Kidney tubule cell (primary cell): ENCODE results near the gene ABRACL.
"Not testable (repeated sequence)": the region's sequence is repeated elsewhere in the genome, so short reads cannot be mapped to it uniquely, and the experiment has no call there.

Experiments used
- DNase-seq: peaks from one replicate; pipeline ENCODE4 v3.0.0-alpha.2; 2018; ENCODE audit warnings: low spot score

Gene ABRACL

GRCh38 chr6:139011980-139012379 lies 16.6 kb upstream of the ABRACL start:
- DNase-seq: no peak

DNA sequence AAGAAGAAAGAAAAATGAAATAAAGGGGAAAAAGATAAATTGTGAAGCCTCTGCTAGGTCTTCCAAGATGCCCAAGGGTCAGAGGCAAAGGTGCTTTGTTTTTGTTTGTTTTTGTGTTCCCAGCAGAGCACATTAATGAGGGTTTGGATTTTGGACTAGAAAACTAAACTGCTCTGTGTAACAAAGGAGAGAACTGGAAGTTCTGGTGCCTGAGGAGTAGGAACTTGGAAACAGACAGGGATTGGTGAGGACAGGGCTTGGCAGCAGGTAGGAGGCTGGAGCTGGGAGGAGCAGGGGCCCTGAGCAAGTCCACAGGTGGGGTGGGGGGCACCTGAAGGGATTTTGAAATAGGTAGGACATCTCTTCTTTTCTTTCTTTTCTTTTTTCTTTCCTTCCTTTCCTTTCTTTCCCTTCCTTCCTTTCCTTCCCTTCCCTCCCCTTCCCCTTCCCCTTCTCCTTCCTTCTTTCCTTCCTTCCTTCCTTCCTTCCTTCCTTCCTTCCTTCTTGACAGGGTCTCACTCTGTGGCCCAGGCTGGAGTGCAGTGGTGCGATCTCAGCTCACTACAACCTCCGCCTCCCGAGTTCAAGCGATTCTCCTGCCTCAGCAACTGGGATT lies 15.3 kb upstream of the ABRACL start:
- no peak for DNase-seq

DNA sequence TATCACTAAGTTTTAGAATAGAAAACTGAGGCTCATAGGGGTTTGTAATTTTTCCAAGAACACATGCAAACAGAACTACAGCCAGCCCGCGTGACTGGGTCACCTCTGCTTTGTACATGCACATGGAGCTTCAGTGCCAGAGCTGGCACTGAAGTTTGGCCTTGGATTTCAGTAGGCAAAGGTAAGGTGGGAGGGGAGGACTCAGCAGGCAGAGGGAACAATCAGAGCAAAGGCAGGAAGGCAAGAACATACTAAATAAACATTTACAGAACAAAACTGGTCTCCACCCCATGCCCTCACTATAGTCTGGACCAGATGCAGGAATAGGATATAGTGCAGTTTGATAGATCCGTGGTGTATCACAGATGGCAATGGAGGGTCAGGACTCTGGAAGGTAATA lies 13.6 kb upstream of the ABRACL start:
- no peak for DNase-seq

DNA sequence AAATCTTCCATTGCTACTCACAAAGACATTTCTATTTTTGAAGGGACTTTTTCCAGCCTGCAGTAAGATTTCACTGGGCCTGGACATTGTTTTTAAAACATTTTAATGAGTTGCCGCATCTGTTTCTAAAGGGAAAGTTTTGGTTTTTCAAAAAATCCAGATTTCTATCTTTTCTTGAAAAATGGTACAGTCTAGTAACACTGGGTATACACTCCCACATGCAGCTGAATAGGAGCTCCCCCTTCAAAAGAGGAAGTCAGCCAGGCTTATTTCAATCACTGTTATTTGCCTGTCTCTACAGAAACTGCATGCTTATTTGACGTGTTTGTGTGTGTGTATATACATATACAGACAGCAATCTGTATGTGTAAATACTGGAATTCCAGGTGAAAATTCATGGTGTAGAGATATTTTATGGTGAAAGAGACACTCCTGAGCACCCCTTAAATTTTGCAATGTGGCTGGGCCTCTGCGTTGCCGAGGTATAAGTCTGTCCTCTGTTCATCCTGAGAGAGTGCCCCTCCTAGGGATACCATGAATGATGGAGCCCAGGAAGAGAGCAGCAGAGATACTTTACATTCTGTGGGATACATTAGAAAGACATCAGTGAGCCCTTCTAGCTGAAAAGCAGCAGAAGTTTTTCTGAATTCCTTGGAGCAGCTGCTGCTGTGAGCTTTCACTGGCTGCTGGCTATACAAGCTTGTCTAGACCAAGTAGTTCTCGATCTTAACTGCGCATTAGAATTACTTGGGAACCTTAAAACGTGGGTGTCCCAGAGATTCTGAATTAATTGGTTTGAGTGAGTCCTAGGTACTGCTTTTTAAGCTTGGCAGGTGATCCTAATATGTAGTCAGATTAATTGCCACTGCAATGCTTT lies 12.0 kb upstream of the ABRACL start:
- DNase-seq: no peak

- DNase-seq: peak; percentile 61
Observed at GRCh38 chr6:139017227-139017626, 11.3 kb upstream of the ABRACL start.

GRCh38 chr6:139019722-139020121 lies 8.8 kb upstream of the ABRACL start:
- DNase-seq: no peak

GRCh38 chr6:139020689-139021088 lies 7.9 kb upstream of the ABRACL start:
- DNase-seq: no peak

DNA sequence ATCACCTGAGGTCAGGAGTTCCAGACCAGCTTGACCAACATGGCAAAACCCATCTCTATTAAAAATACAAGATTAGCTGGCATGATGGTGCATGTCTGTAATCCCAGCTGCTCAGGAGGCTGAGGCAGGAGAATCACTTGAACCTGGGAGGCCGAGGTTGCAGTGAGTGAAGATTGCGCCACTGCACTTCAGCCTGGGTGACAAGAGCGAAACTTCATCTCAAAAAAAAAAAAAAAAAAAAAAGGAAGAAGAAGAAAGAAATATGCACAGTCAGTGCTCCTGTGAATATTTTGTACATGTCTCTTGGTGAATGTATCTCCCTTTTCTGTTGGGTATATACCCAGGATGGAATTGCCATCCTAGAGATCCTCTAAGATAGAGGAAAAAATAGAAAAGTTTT lies 3.1 kb upstream of the ABRACL start:
- DNase-seq: not testable (repeated sequence)

DNA sequence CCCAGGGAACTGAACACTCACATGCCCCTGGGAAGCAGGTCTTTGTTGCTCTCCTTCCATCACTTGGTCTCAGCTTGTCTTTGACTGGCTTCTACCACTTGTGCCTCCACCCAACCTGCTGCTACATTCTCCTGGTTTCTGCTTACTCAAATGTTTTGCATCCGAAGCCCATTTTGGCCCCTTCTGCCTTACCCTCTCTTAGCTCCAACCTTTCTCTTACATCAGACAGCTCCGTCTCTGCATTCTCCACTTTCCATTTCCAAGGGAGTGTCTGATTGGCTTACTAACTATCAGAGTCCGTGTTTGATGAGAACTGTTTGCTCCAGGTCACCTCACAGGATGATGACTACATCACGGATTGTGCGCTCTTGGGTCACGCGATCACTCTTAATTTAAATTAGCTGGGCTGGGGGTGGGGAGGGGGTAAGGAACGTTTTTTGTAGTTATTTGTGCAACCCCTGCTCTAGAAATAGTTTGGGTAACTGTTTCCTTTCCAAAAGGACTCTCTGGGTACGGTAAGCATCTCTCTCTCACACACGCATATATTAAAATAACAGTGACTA lies 844 bp upstream of the ABRACL start:
- peak; percentile 67 for DNase-seq

DNA sequence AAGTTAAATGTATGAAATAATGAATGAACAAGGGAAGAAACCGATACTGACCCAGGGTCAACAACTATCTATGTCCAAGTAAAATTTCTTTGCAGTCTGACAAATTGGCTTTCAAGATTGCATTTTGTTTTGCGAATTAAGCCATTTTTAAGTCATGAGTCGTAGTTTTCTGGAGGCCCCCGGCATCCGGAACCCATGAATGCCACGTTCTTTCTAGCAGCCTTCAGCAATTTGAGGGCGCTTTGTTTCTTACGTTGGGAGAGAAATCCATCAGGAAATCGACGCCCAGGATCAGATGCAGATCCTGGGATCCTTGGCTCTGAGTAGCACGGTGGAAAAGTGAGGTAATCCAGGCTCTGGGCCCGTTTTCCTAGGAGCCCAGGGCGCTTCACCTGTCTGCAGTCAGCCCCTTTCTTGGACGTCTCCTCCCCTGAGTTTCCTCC lies 309 bp upstream of the ABRACL start:
- no peak for DNase-seq

- peak; percentile 42 for DNase-seq
Observed at GRCh38 chr6:139029470-139030227, 1.1 kb downstream of the ABRACL start.

- no peak for DNase-seq
Observed at GRCh38 chr6:139030228-139030963, 1.9 kb downstream of the ABRACL start.

DNA sequence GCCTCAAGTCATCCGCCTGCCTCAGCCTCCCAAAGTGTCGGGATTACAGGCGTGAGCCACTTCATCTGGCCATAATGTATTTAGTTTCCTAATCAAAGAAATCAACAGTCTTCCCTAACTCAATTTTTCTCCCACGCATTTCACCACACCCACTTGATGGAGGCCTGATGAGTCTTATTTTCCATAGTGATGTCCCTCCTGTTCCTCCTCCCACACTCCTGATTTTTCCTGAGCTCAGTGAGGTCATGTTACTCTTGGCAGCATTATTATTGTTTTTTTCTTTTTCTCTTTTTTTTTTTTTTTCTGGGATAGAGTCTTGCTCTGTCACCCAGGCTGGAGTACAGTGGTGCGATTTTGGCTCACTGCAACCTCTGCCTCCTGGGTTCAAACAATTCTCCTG lies 8.9 kb downstream of the ABRACL start:
- no peak for DNase-seq

- DNase-seq: no peak
Observed at GRCh38 chr6:139044250-139044649, 15.7 kb downstream of the ABRACL start.

- DNase-seq: no peak
Observed at GRCh38 chr6:139047677-139048076, 19.1 kb downstream of the ABRACL start.

DNA sequence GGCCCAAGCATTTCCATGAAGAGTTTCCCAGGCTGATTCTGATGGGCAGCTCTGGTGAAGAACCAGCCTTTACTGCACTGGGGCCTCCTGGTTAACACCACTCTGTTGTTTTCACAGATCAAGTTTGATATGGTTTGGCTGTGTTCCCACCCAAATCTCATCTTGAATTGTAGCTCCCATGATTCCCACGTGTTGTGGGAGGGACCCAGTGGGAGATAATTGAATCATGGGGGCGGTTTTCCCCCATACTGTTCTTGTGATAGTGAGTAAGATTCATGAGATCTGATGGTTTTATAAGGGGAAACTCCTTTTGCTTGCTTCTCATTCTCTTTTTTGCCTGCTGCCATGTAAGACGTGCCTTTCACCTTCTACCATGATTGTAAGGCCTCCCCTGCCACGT lies 20.4 kb downstream of the ABRACL start:
- not testable (repeated sequence) for DNase-seq

GRCh38 chr6:139050131-139050769 lies 21.7 kb downstream of the ABRACL start:
- not testable (repeated sequence) for DNase-seq

DNA sequence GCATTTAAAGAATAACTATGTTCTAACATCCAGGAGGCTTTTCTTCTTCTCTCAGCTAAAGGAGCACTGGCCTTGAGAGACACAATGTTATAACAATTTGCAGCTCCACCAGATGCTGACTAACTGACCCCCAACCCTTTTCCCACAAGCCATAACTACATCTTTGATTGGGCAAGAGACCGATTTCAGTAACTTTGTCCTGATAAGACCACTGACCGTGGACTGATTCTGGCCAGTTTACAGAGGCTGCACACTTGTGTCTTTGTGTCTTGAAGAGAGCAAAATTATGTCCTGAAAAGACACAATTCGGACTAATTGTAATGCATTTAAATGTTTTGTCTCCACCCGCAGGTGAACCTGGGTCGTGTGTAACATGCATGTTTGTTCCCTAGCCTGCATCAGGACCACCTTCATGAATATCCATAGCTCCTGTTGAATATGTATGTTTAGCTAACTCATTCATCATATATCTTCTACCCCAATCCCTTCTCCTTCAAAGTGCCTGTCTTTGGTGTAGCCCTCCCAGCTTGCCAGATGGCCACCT lies 22.3 kb downstream of the ABRACL start:
- no peak for DNase-seq

GRCh38 chr6:139051396-139052060 lies 23.0 kb downstream of the ABRACL start:
- no peak for DNase-seq

- DNase-seq: no peak
Observed at GRCh38 chr6:139053382-139053781, 24.8 kb downstream of the ABRACL start.
